H9 (cell line): Measurements from ENCODE around the gene PLEKHF1. TPM values are rescaled to one million over a fixed set of nuclear protein-coding genes. Genes with fewer than 3 reads are reported as not detected.

ENCODE experiments used
- DNase-seq: peaks from one replicate; pipeline ENCODE4 v3.0.0-alpha.2; 2017
- H2AFZ ChIP-seq: one replicate; pipeline ENCODE4 v1.6.1; 2013; ENCODE audit warnings: mild to moderate bottlenecking, low read length, control low read depth, moderate library complexity
- H2AK5ac ChIP-seq: 2 replicates; pipeline ENCODE4 v1.6.1; 2013; ENCODE audit warnings: low read length, control low read depth, mixed read lengths; ENCODE audit not compliant: insufficient read length
- H2BK120ac ChIP-seq: one replicate; pipeline ENCODE4 v1.6.1; 2013; ENCODE audit warnings: low read depth, mild to moderate bottlenecking, low read length, control low read depth, inconsistent platforms; ENCODE audit not compliant: poor library complexity, severe bottlenecking
- H2BK12ac ChIP-seq: 2 replicates; pipeline ENCODE4 v1.6.1; 2013; ENCODE audit warnings: low read length, control low read depth, mixed read lengths, low read depth; ENCODE audit not compliant: insufficient read length
- H2BK15ac ChIP-seq: 2 replicates; pipeline ENCODE4 v1.6.1; 2013; ENCODE audit warnings: low read depth, low read length, control low read depth
- H2BK20ac ChIP-seq: one replicate; pipeline ENCODE4 v1.6.1; 2013; ENCODE audit warnings: low read depth, mild to moderate bottlenecking, low read length, control low read depth, inconsistent platforms; ENCODE audit not compliant: poor library complexity, severe bottlenecking
- H2BK5ac ChIP-seq: 2 replicates; pipeline ENCODE4 v1.6.1; 2013; ENCODE audit warnings: low read length, control low read depth, mixed read lengths; ENCODE audit not compliant: insufficient read length
- H3K14ac ChIP-seq: 2 replicates; pipeline ENCODE4 v1.6.1; 2013; ENCODE audit warnings: low read length, control low read depth; ENCODE audit not compliant: insufficient read depth
- H3K18ac ChIP-seq: 2 replicates; pipeline ENCODE4 v1.6.1; 2013; ENCODE audit warnings: low read depth, mild to moderate bottlenecking, mixed read lengths, low read length, control low read depth; ENCODE audit not compliant: insufficient read length
- H3K23ac ChIP-seq: 2 replicates; pipeline ENCODE4 v1.6.1; 2013; ENCODE audit warnings: low read length, control low read depth, mixed read lengths, low read depth; ENCODE audit not compliant: insufficient read length
- H3K23me2 ChIP-seq: 2 replicates; pipeline ENCODE4 v1.6.1; 2013; ENCODE audit warnings: low read depth, mild to moderate bottlenecking, mixed read lengths, low read length, control low read depth; ENCODE audit not compliant: insufficient read length, poor library complexity, severe bottlenecking
- H3K27ac ChIP-seq: 2 replicates; pipeline ENCODE4 v1.5.1; 2013; ENCODE audit warnings: low read length, control low read depth, mixed read lengths, low read depth; ENCODE audit not compliant: insufficient read length
- H3K27me3 ChIP-seq: 2 replicates; pipeline ENCODE4 v1.6.1; 2013; ENCODE audit warnings: low read length, control low read depth, inconsistent platforms; ENCODE audit not compliant: insufficient read depth
- H3K4ac ChIP-seq: 2 replicates; pipeline ENCODE4 v1.6.1; 2013; ENCODE audit warnings: low read depth, mild to moderate bottlenecking, control low read depth, inconsistent platforms, low read length, moderate library complexity
- H3K4me1 ChIP-seq: 2 replicates; pipeline ENCODE4 v1.6.1; 2013; ENCODE audit warnings: low read length, control low read depth, inconsistent platforms; ENCODE audit not compliant: insufficient read depth
- H3K4me2 ChIP-seq: 2 replicates; pipeline ENCODE4 v1.6.1; 2013; ENCODE audit warnings: low read length, control low read depth, mixed read lengths; ENCODE audit not compliant: insufficient read length, insufficient read depth
- H3K56ac ChIP-seq: 2 replicates; pipeline ENCODE4 v1.6.1; 2013; ENCODE audit warnings: low read depth, mild to moderate bottlenecking, mixed read lengths, low read length, control low read depth; ENCODE audit not compliant: insufficient read length
- H3K79me1 ChIP-seq: 2 replicates; pipeline ENCODE4 v1.6.1; 2013; ENCODE audit warnings: low read depth, mild to moderate bottlenecking, moderate library complexity, low read length, control low read depth, inconsistent platforms; ENCODE audit not compliant: insufficient read depth, poor library complexity, severe bottlenecking
- H3K79me2 ChIP-seq: 2 replicates; pipeline ENCODE4 v1.6.1; 2013; ENCODE audit warnings: low read length, control low read depth, inconsistent platforms; ENCODE audit not compliant: insufficient read depth
- H3K9ac ChIP-seq: 2 replicates; pipeline ENCODE4 v1.6.1; 2013; ENCODE audit warnings: low read length, control low read depth, mixed read lengths; ENCODE audit not compliant: insufficient read length; ENCODE audit errors: extremely low read depth
- H3K9me3 ChIP-seq: one replicate; pipeline ENCODE4 v1.6.1; 2013; ENCODE audit warnings: low read depth, low read length, inconsistent platforms; ENCODE audit not compliant: control insufficient read depth
- H3T11ph ChIP-seq: one replicate; pipeline ENCODE4 v1.6.1; 2013; ENCODE audit warnings: mild to moderate bottlenecking, low read length, control low read depth, inconsistent platforms
- H4K20me1 ChIP-seq: one replicate; pipeline ENCODE4 v1.6.1; 2013; ENCODE audit not compliant: control insufficient read depth, insufficient read length, insufficient read depth
- H4K5ac ChIP-seq: 2 replicates; pipeline ENCODE4 v1.6.1; 2013; ENCODE audit warnings: low read depth, mild to moderate bottlenecking, mixed read lengths, low read length, control low read depth; ENCODE audit not compliant: insufficient read length
- H4K8ac ChIP-seq: replicated peaks from 2 replicates; pipeline ENCODE4 v1.6.1; 2013; ENCODE audit warnings: low read length, control low read depth, mixed read lengths, low read depth; ENCODE audit not compliant: insufficient read length
- H4K91ac ChIP-seq: 2 replicates; pipeline ENCODE4 v1.6.1; 2013; ENCODE audit warnings: low read depth, mild to moderate bottlenecking, moderate library complexity, mixed read lengths, low read length, control low read depth; ENCODE audit not compliant: insufficient read length
- H3K27ac Mint-ChIP-seq, 3 experiments: 2 replicates in 2 of 3; 3 replicates in 1 of 3; pipeline ENCODE4 v1.8.0; 2020 to 2021; ENCODE audit warnings: mixed read lengths in 3 of 3, mild to moderate bottlenecking in 1 of 3, moderate library complexity in 1 of 3
- H3K27me3 Mint-ChIP-seq: 2 replicates; pipeline ENCODE4 v1.8.0; 2021; ENCODE audit warnings: low read depth, mild to moderate bottlenecking, moderate library complexity, mixed read lengths
- H3K36me3 Mint-ChIP-seq, 3 experiments: 2 replicates in 2 of 3; 3 replicates in 1 of 3; pipeline ENCODE4 v1.8.0; 2020 to 2021; ENCODE audit warnings: low read depth in 3 of 3, mixed read lengths in 3 of 3; ENCODE audit not compliant: insufficient read depth in 1 of 3
- H3K4me1 Mint-ChIP-seq, 2 experiments: 2 replicates each; pipeline ENCODE4 v1.8.0; 2020; ENCODE audit warnings: mixed read lengths in 2 of 2
- H3K4me3 Mint-ChIP-seq, 2 experiments: 2 replicates in 1 of 2; 3 replicates in 1 of 2; pipeline ENCODE4 v1.8.0; 2020 to 2021; ENCODE audit warnings: mild to moderate bottlenecking in 2 of 2, mixed read lengths in 2 of 2, moderate library complexity in 1 of 2
- H3K9me3 Mint-ChIP-seq, 2 experiments: 2 replicates in 1 of 2; 3 replicates in 1 of 2; pipeline ENCODE4 v1.8.0; 2020; ENCODE audit warnings: mild to moderate bottlenecking in 2 of 2, mixed read lengths in 2 of 2, moderate library complexity in 1 of 2
- CTCF ChIP-seq: fragments of 200-600 bp; sonication (generic); conservative IDR thresholded peaks from 3 replicates; pipeline ENCODE4 v1.8.0; 2021; ENCODE audit warnings: antibody characterized with exemption, mild to moderate bottlenecking
- WGBS: extraction: QIAGEN DNeasy Blood & Tissue Kit; methylation state at CpG from one replicate; pipeline ENCODE4 v1.1.7; 2013; ENCODE audit warnings: missing lambda C conversion rate, low lambda C conversion rate, mixed read lengths; ENCODE audit not compliant: insufficient read length; ENCODE audit errors: extremely low coverage; 5-methylcytosine and 5-hydroxymethylcytosine counted together
- total RNA-seq: library from RNA; stranded (reverse); gene quantifications from 2 replicates; pipeline ENCODE4 v1.2.1, GENCODE V29; 2021

The PLEKHF1 gene
- total RNA-seq, 1 experiment from 2014 or later = 4.9 TPM

GRCh38 chr19:29618434-29618833 lies 46.8 kb upstream of the PLEKHF1 start:
- Histone ChIP-seq H3T11ph (no peak overlapping the region), H2BK12ac (no peak overlapping the region), H2AK5ac (no peak overlapping the region), H3K56ac (no peak overlapping the region), H3K18ac (no peak overlapping the region), H3K4me1 (no peaks in the 10 kb centered on the region), H4K8ac (no peak overlapping the region), H2BK5ac (no peak overlapping the region), H3K4me2 (no peak overlapping the region), H3K9me3 (no peaks in the 10 kb centered on the region), H3K4ac (no peak overlapping the region), H3K23ac (no peak overlapping the region), H2BK15ac (no peak overlapping the region), H3K27me3 (no peaks in the 10 kb centered on the region), H4K5ac (no peak overlapping the region), H2BK20ac (no peak overlapping the region), H2BK120ac (no peak overlapping the region), H2AFZ (no peak overlapping the region), H3K23me2 (no peaks in the 10 kb centered on the region), H3K27ac (no peak overlapping the region), H3K9ac (no peak overlapping the region), H3K79me2 (no peaks in the 10 kb centered on the region), H3K14ac (no peak overlapping the region; the same call in 1 of the 2 replicates), H3K79me1 (no peaks in the 10 kb centered on the region), H4K20me1 (no peaks in the 10 kb centered on the region), H4K91ac (no peak overlapping the region)
- no CpG with 5 or more reads among the region's 7 CpGs for WGBS
- Mint-ChIP-seq H3K9me3 (no peaks in the 10 kb centered on the region), H3K4me1 (no peaks in the 10 kb centered on the region), H3K4me3 (no peak overlapping the region), H3K36me3 (peaks cover 10 to 21% (median 13%) of the 10 kb centered on the region in 3 experiments), H3K27me3 (no peaks in the 10 kb centered on the region; the same call in 1 of the 2 replicates), H3K27ac (no peak overlapping the region)
- no peak for TF ChIP-seq CTCF
- DNase-seq = no peak
